Activated naive CD4-positive, alpha-beta T cell treated with anti-CD3 and anti-CD28 coated beads, Interleukin-2, amount 50 U/mL, for 24 hours (primary cell): ENCODE results near the gene PNKD.

ENCODE experiments used
- H3K27ac Mint-ChIP-seq: one replicate; pipeline ENCODE4 v1.8.0; 2021; ENCODE audit warnings: mild to moderate bottlenecking, mixed read lengths
- H3K27me3 Mint-ChIP-seq: one replicate; pipeline ENCODE4 v1.8.0; 2021; ENCODE audit warnings: mixed read lengths
- H3K36me3 Mint-ChIP-seq: one replicate; pipeline ENCODE4 v1.8.0; 2021; ENCODE audit warnings: mixed read lengths
- H3K4me1 Mint-ChIP-seq: one replicate; pipeline ENCODE4 v1.8.0; 2021; ENCODE audit warnings: mixed read lengths
- H3K4me3 Mint-ChIP-seq: one replicate; pipeline ENCODE4 v1.8.0; 2021; ENCODE audit warnings: mild to moderate bottlenecking, mixed read lengths
- H3K9me3 Mint-ChIP-seq: one replicate; pipeline ENCODE4 v1.8.0; 2021; ENCODE audit warnings: mixed read lengths

The PNKD gene

DNA sequence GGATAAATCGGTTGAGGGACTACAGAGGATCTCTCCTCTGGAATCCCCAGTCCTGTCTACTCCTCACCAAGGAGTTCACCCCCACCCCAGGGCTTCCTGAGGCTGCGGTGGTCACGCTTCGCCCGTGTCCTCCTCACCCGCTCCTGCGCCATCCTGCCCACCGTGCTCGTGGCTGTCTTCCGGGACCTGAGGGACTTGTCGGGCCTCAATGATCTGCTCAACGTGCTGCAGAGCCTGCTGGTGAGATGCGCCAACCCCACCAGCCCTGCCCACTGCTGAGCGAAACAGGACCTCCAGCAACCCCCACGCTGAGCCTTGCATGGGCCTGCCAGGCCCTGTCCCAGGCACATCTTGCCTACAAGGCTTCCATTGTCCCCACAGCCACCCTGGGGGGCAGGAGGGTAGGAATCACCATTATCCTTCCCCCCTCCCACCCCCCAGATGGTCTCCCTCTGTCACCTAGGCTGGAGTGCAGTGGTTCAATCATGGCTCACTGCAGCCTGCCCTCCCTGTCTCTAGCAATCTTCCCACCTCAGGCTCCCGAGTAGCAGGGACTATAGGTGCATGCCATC, 122.7 kb downstream of the PNKD start:
- Mint-ChIP-seq H3K4me1 (peaks cover 27% of the 10 kb centered on the region), H3K36me3 (no peaks in the 10 kb centered on the region), H3K27ac (no peak overlapping the region), H3K9me3 (no peaks in the 10 kb centered on the region), H3K4me3 (no peak overlapping the region), H3K27me3 (no peaks in the 10 kb centered on the region)

DNA sequence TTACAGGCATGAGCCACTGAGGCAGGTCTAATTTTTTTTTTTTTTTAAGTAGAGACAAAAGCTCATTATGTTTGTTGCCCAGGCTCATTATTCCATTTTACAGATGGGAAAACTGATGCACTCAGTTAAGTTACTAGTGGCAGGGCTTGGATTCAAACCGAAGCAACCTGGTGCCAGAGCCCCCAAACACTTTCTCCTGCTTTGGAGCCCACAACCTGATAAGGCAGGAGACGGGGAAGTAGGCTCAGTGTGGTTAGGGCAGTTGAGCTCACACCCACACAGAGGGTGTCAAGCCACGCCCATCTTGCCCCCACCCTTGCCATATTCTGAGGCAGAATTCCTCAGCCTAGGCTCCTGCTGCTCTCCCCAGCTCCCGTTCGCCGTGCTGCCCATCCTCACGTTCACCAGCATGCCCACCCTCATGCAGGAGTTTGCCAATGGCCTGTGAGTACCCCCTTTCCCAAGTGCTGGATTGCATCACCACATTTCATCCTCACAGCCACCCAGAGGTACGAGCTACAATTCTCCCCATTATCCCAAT, 123.5 kb downstream of the PNKD start:
- Mint-ChIP-seq H3K4me1 (peaks cover 28% of the 10 kb centered on the region), H3K4me3 (peak overlapping the region; percentile 1), H3K36me3 (no peaks in the 10 kb centered on the region), H3K9me3 (no peaks in the 10 kb centered on the region), H3K27me3 (no peaks in the 10 kb centered on the region), H3K27ac (peak overlapping the region; percentile 61)

DNA sequence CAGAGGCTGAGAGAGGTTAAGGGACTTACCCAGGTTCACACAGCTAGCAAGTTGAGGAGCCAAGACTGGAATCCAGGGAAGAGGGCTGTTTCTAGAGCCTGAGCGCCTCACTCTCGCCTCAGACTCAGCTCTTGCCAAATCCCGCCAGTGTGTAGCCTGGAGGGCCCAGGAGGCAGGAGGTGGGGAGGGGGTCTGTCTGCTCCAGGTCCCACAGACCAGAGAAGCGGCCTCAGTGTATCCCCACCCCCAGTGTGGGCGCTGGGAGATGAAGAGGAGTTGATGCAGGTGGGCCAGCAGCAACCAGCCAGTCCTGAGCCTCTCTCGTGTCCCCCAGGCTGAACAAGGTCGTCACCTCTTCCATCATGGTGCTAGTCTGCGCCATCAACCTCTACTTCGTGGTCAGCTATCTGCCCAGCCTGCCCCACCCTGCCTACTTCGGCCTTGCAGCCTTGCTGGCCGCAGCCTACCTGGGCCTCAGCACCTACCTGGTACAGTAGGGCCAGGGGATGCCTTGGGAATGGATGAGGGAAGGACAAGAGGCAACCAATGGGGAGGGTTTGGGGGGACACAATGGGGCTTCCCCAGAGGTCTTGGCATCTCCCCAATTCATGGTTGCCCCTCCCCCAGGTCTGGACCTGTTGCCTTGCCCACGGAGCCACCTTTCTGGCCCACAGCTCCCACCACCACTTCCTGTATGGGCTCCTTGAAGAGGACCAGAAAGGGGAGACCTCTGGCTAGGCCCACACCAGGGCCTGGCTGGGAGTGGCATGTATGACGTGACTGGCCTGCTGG, 124.2 kb downstream of the PNKD start:
- H3K36me3 Mint-ChIP-seq, result no peaks in the 10 kb centered on the region
- peaks cover 28% of the 10 kb centered on the region for H3K4me1 Mint-ChIP-seq
- H3K4me3 Mint-ChIP-seq, result peak overlapping the region; percentile 1
- no peaks in the 10 kb centered on the region for H3K27me3 Mint-ChIP-seq
- H3K9me3 Mint-ChIP-seq, result no peaks in the 10 kb centered on the region
- peak overlapping the region; percentile 61 for H3K27ac Mint-ChIP-seq

DNA sequence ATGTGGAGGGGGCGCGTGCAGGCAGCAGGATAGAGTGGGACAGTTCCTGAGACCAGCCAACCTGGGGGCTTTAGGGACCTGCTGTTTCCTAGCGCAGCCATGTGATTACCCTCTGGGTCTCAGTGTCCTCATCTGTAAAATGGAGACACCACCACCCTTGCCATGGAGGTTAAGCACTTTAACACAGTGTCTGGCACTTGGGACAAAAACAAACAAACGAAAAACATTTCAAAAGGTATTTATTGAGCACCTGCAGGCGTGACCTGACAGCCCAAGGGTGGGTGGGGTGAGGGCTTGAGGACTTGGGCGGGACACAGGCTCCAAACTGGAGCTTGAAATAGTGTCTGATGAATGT, 124.7 kb downstream of the PNKD start:
- Mint-ChIP-seq H3K36me3 (no peaks in the 10 kb centered on the region), H3K9me3 (no peaks in the 10 kb centered on the region), H3K27me3 (no peaks in the 10 kb centered on the region), H3K4me3 (no peak overlapping the region), H3K27ac (no peak overlapping the region), H3K4me1 (peaks cover 28% of the 10 kb centered on the region)

DNA sequence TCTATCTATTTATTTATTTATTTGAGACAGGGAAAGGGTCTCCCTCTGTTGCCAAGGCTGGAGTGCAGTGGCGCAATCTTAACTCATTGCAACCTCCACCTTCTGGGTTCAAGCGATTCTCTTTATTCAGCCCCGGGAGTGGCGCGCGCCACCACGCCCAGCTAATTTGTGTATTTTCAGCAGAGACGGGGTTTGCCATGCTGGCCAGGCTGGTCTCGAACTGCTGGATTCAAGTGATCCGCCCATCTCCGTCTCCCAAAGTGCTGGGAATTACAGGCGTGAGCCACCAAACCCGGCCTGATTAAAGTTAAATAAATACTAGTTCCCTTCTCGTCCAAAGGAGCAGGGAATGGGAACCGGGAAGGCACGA, 125.1 kb downstream of the PNKD start:
- Mint-ChIP-seq H3K9me3 (no peaks in the 10 kb centered on the region), H3K36me3 (no peaks in the 10 kb centered on the region), H3K27me3 (no peaks in the 10 kb centered on the region), H3K27ac (peak overlapping the region; percentile 84), H3K4me3 (peak overlapping the region; percentile 91), H3K4me1 (peaks cover 28% of the 10 kb centered on the region)

DNA sequence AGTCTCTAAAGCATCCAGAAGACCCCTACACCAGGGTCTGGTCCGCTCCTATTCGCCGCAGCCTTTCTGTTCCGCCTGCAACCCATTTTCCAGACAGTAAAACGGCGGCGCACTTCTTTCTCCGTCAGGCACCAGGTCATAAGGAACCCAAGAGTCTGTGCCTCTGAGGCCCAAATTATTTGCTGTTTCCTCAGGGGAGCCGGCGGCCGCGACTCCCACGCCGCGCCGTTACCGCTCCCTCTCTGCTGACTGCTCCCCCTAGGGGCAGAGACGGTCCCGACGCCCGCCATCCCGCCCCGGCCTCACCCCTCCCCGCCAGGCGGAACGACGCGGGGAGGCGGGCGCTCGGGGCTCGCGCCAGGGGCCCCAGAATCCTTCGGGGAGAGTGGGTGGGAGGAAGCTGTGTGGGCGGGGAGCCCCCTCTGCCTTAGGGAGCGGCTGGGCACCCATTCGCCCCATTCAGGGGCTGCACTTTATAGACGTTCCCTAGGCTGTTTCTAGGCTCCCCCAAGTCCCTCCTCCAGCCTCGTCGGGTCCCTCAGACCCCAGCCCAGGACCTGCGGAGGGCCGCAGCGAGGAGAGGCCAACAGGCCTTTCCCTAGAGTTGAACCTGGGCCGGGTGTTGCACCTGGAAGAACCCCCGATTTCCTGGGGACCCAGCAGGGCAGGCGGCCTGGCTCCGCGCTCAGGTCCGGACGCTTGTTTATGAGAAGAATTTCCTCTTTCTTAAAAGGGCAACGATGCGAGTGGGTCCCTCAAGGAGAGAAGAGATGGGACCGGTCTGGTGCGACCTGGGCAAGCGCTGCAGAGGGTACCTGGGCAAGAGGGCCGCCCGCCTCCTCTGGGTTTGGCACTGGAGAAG, 125.7 kb downstream of the PNKD start:
- H3K4me1 Mint-ChIP-seq, result peaks cover 28% of the 10 kb centered on the region
- no peaks in the 10 kb centered on the region for H3K9me3 Mint-ChIP-seq
- H3K4me3 Mint-ChIP-seq, result peak overlapping the region; percentile 91

More for the DNA sequence above, 125.7 kb downstream of the PNKD start:
- Mint-ChIP-seq H3K27ac (peak overlapping the region; percentile 93), H3K36me3 (no peaks in the 10 kb centered on the region), H3K27me3 (no peaks in the 10 kb centered on the region)
